HepG2 (cell line): ENCODE results near the gene AURKA. TPM values are rescaled to one million over a fixed set of nuclear protein-coding genes. Genes with fewer than 3 reads are reported as not detected.
A peak's percentile ranks its signal among the peaks of the same experiment; 100 is the strongest.

Experiments
- ATAC-seq: fragments of 200-7000 bp; cut with Tn5 transposase; 3 replicates; pipeline ENCODE4 v1.9.1; 2020; ENCODE audit warnings: mild to moderate bottlenecking, moderate library complexity
- BruUV-seq: library from RNA; stranded (reverse); fragments of 400-500 nt; replicated peaks from 2 replicates; lab custom pipeline; 2021; lab: Mats Ljungman, UMichigan
- CTCF ChIA-PET: fragments of 300-600 bp; formaldehyde crosslinking; extraction: SDS; loops from one replicate; lab custom pipeline; 2021; ENCODE audit warnings: low total read pairs, inconsistent platforms, low intra/inter-chr PET ratio; lab: Yijun Ruan, JAX
- POLR2A ChIA-PET: fragments of 350-600 bp; sonication (Branson Sonifier 250); formaldehyde crosslinking; loops from one replicate; lab custom pipeline; 2020; ENCODE audit warnings: antibody characterized with exemption, inconsistent platforms; lab: Yijun Ruan, JAX
- DNase-seq: peaks from one replicate; pipeline ENCODE4 v3.0.0-alpha.2; 2015; ENCODE audit warnings: low spot score
- FAIRE-seq: peaks from 3 replicates; lab custom pipeline; 2011; peaks lifted over from hg19 to GRCh38; lab: Jason Lieb, UNC
- H2AFZ ChIP-seq: one replicate; pipeline ENCODE4 v1.6.1; 2011; ENCODE audit warnings: low read length, inconsistent platforms
- H3K27ac ChIP-seq: fragments of 300-600 bp; 3 replicates; pipeline ENCODE4 v1.8.0; 2011; ENCODE audit warnings: mixed run types, mild to moderate bottlenecking, mixed read lengths, low read length, inconsistent platforms; ENCODE audit not compliant: insufficient read depth; ENCODE audit errors: extremely low read length
- H3K27me3 ChIP-seq, 2 experiments: fragments of 200-600 bp in 1 of 2; 2 replicates in 1 of 2; 3 replicates in 1 of 2; pipeline versions ENCODE4 v1.6.0 to v1.8.0; 2011; ENCODE audit warnings: low read length in 2 of 2, mild to moderate bottlenecking in 2 of 2, moderate library complexity in 2 of 2, inconsistent platforms in 1 of 2; ENCODE audit not compliant: insufficient read depth in 2 of 2, control insufficient read depth in 1 of 2
- H3K36me3 ChIP-seq, 2 experiments: fragments of 200-600 bp in 1 of 2; replicated peaks in 1 of 2; 2 replicates in 1 of 2; 3 replicates in 1 of 2; pipeline versions ENCODE4 v1.5.1 to v1.8.0; 2011; ENCODE audit warnings: low read length in 2 of 2, inconsistent platforms in 1 of 2; ENCODE audit not compliant: insufficient read depth in 2 of 2, control insufficient read depth in 1 of 2
- H3K4me1 ChIP-seq: 2 replicates; pipeline ENCODE4 v1.5.1; 2012; ENCODE audit warnings: low read length, inconsistent platforms; ENCODE audit not compliant: insufficient read depth
- H3K4me2 ChIP-seq: 2 replicates; pipeline ENCODE4 v1.6.0; 2011; ENCODE audit warnings: low read depth, low read length, inconsistent platforms
- H3K4me3 ChIP-seq, 3 experiments: fragments of 200-600 bp in 1 of 3; sonication (generic), shearing (Covaris generic) in 1 of 3; replicated peaks in 1 of 3; 2 replicates each; pipeline ENCODE4 v1.5.1; 2011 to 2016; ENCODE audit warnings: low read length in 3 of 3, inconsistent platforms in 2 of 3, low read depth in 2 of 3, mild to moderate bottlenecking in 2 of 3, control low read depth in 1 of 3, mixed read lengths in 1 of 3; ENCODE audit not compliant: insufficient read depth in 1 of 3
- H3K79me2 ChIP-seq: one replicate; pipeline ENCODE4 v1.6.1; 2011; ENCODE audit warnings: low read length, inconsistent platforms; ENCODE audit not compliant: insufficient read depth
- H3K9ac ChIP-seq: 2 replicates; pipeline ENCODE4 v1.6.0; 2011; ENCODE audit warnings: mild to moderate bottlenecking, low read depth, low read length, inconsistent platforms; ENCODE audit not compliant: insufficient read depth
- H3K9me3 ChIP-seq: 2 replicates; pipeline ENCODE4 v1.5.1; 2012; ENCODE audit warnings: mild to moderate bottlenecking, low read length
- H4K20me1 ChIP-seq: 2 replicates; pipeline ENCODE4 v1.6.0; 2011; ENCODE audit warnings: inconsistent platforms, mild to moderate bottlenecking, low read length, moderate library complexity; ENCODE audit not compliant: insufficient read depth
- ARNT2 ChIP-seq: sonication (generic); formaldehyde crosslinking; IDR thresholded peaks from 2 replicates; pipeline ENCODE4 v1.8.0; 2022; ENCODE audit warnings: mild to moderate bottlenecking, low read depth, missing genetic modification reagents, moderate library complexity
- CREM ChIP-seq, 2 experiments: sonication (generic) in 1 of 2; formaldehyde crosslinking in 1 of 2; IDR thresholded peaks; 2 replicates each; pipeline versions ENCODE4 v1.4.0 to v1.6.1; 2016 to 2020; ENCODE audit warnings: antibody characterized with exemption in 1 of 2, mild to moderate bottlenecking in 1 of 2, missing genetic modification reagents in 1 of 2
- FOXA1 ChIP-seq, 2 experiments: fragments of 450-650 bp in 1 of 2; sonication (generic) in 1 of 2; formaldehyde crosslinking in 1 of 2; IDR thresholded peaks; 2 replicates each; pipeline versions ENCODE4 v1.4.0 to v1.6.1; 2016 to 2020; ENCODE audit warnings: missing genetic modification reagents in 1 of 2
- HOXA5 ChIP-seq: sonication (generic); formaldehyde crosslinking; IDR thresholded peaks from 2 replicates; pipeline ENCODE4 v1.4.0; 2020; ENCODE audit warnings: missing genetic modification reagents
- NFE2L2 ChIP-seq: fragments of 150-350 bp; IDR thresholded peaks from 2 replicates; pipeline ENCODE4 v1.6.1; 2014; ENCODE audit warnings: low read length
- NR2F2 ChIP-seq: IDR thresholded peaks from 2 replicates; pipeline ENCODE4 v1.6.1; 2012; ENCODE audit warnings: low read depth, inconsistent platforms, borderline replicate concordance
- SATB2 ChIP-seq: sonication (generic); formaldehyde crosslinking; IDR thresholded peaks from 2 replicates; pipeline ENCODE4 v1.5.0; 2020; ENCODE audit warnings: missing genetic modification reagents
- XBP1 ChIP-seq: sonication (generic); formaldehyde crosslinking; IDR thresholded peaks from 2 replicates; pipeline ENCODE4 v1.5.0; 2020; ENCODE audit warnings: missing genetic modification reagents
- YEATS2 ChIP-seq: sonication (generic); formaldehyde crosslinking; IDR thresholded peaks from 2 replicates; pipeline ENCODE4 v1.4.0; 2020; ENCODE audit warnings: missing genetic modification reagents, borderline replicate concordance
- ZNF256 ChIP-seq: sonication (generic); formaldehyde crosslinking; conservative IDR thresholded peaks from 2 replicates; pipeline ENCODE4 v1.4.0; 2020; ENCODE audit warnings: missing genetic modification reagents
- ZNF629 ChIP-seq: sonication (generic); formaldehyde crosslinking; conservative IDR thresholded peaks from 2 replicates; pipeline ENCODE4 v1.5.0; 2020; ENCODE audit warnings: missing genetic modification reagents
- ZNF75D ChIP-seq: sonication (generic); formaldehyde crosslinking; IDR thresholded peaks from 2 replicates; pipeline ENCODE4 v1.8.1; 2023; ENCODE audit warnings: missing genetic modification reagents, mild to moderate bottlenecking, borderline replicate concordance
- ZNF883 ChIP-seq: sonication (generic); formaldehyde crosslinking; IDR thresholded peaks from 2 replicates; pipeline ENCODE4 v1.5.1; 2020; ENCODE audit warnings: mild to moderate bottlenecking, missing genetic modification reagents; ENCODE audit errors: not compliant biosample characterization
- WGBS: methylation state at CpG from one replicate; pipeline ENCODE4 v1.1.6; 2017; ENCODE audit warnings: low lambda C conversion rate; 5-methylcytosine and 5-hydroxymethylcytosine counted together
- in situ Hi-C: cut with HindIII; loops from 2 replicates; pipeline ENCODE4 v1.10.0; 2017; ENCODE audit warnings: low pct_unique_long_range_greater_than_20kb; ENCODE audit not compliant: extremely low pct_ligation_motif_present
- intact Hi-C: fragments of 100-400 bp; cut with micrococcal nuclease; formaldehyde crosslinking; loops from one replicate; pipeline ENCODE4 v1.10.0; 2022; ENCODE audit not compliant: unreplicated experiment
- polyA plus RNA-seq, 8 experiments: library from polyadenylated mRNA; depleted of rRNA in 3 of 8; stranded (reverse) in 7 of 8; unstranded in 1 of 8; fragments of >200 nt; fragmentation: Illumina TruSeq in 4 of 8; extraction: Trizol in 4 of 8; gene quantifications; 2 replicates each; pipeline versions ENCODE4 v1.2.1 to v1.2.3, GENCODE V29; 2011 to 2016; ENCODE audit warnings: low read depth in 4 of 8, missing spikeins in 1 of 8, mixed read lengths in 1 of 8; ENCODE audit not compliant: insufficient read depth in 1 of 8
- total RNA-seq, 5 experiments: library from RNA; depleted of rRNA; stranded (reverse); fragments of >200 nt; fragmentation: Illumina TruSeq; extraction: Trizol; gene quantifications; 2 replicates each; pipeline ENCODE4 v1.2.3, GENCODE V29; 2016; ENCODE audit warnings: low read depth in 1 of 5
- TF ChIP-seq, protein P1 (sequence below): sonication (generic); formaldehyde crosslinking; IDR thresholded peaks from 2 replicates; pipeline ENCODE4 v1.8.0; 2022; ENCODE audit warnings: missing genetic modification reagents, mild to moderate bottlenecking, inconsistent platforms, borderline replicate concordance
- TF ChIP-seq, protein P2 (sequence below): IDR thresholded peaks from 2 replicates; pipeline ENCODE4 v1.6.1; 2018; ENCODE audit warnings: missing genetic modification reagents, mild to moderate bottlenecking, missing compliant biosample characterization
- TF ChIP-seq, protein P3 (sequence below): sonication (generic); formaldehyde crosslinking; IDR thresholded peaks from 2 replicates; pipeline ENCODE4 v1.5.0; 2020; ENCODE audit warnings: missing genetic modification reagents, mild to moderate bottlenecking, borderline replicate concordance

Gene AURKA
- total and polyA plus RNA-seq, 2 of the 13 experiments (the other 11 are each of a cell fraction or from before 2014, with no cell fraction given), result 96.4 to 224 TPM

DNA sequence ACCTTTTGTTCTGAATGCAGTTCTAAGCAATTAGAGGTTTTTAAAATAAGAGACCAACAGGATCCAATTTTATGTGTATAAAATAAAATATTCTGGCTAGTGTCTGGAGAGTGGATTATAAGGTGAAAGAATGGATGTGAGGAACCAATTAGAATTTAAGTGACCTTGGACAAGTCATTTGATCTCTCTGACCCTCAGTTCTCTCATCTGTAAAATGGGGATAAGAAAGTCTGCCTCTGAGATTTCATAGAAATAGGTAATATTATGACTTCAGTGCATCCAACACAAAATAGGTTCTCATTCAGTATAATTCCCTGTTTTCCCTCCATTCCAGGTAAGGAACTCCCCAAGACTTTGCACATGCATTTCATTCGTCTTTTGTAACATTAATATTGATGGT is 38.9 kb upstream of the AURKA start:
- no peaks in the 10 kb centered on the region for H4K20me1 ChIP-seq
- ATAC-seq (no peak), FAIRE-seq (no peak), DNase-seq (no peak)
- intact Hi-C loops, result no loop called here
- no peak overlapping the region for H3K9ac ChIP-seq
- H2AFZ ChIP-seq, result no peak overlapping the region
- no peaks in the 10 kb centered on the region for H3K27me3 ChIP-seq
- H3K27ac ChIP-seq, result no peak overlapping the region
- WGBS, result 26% methylated on average over 1 of the region's 1 CpG
- TF ChIP-seq ZNF883 (CRISPR knock-in tag) (no peak), ZNF629 (CRISPR knock-in tag) (peak; percentile 68)
- no peak overlapping the region for H3K4me2 ChIP-seq
- BruUV-seq, result no TSS peak
- POLR2A ChIA-PET, result no interaction called here
- H3K36me3 ChIP-seq, result no peaks in the 10 kb centered on the region
- H3K9me3 ChIP-seq, result no peaks in the 10 kb centered on the region
- in situ Hi-C loops, result no loop called here
- CTCF ChIA-PET, result no interaction called here
- H3K4me3 ChIP-seq, result no peak overlapping the region
- H3K79me2 ChIP-seq, result no peaks in the 10 kb centered on the region
- no peaks in the 10 kb centered on the region for H3K4me1 ChIP-seq

DNA sequence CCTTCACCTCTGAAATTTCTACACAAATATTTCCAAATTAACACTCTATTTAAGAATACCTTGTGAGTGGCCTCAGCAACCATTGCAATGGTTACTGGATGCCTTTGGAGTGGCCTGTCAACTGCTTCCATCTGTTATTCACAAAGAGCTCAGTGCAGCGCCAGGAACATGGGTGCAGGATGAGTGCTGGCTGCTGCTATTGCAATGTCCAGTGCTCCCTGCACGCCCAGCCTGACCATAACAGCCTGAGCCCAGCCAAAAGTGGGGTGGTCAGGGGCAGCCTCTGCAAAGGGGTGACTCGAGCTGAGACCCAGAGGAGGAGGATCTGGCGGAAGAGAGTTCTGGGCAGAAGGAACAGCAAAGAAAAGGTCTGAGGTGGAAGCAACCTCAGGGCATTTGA is 38.4 kb upstream of the AURKA start:
- DNase-seq (no peak), ATAC-seq (no peak), FAIRE-seq (no peak)
- Histone ChIP-seq H3K4me1 (no peaks in the 10 kb centered on the region), H2AFZ (no peak overlapping the region), H3K4me3 (no peak overlapping the region), H3K79me2 (no peaks in the 10 kb centered on the region), H3K9ac (no peak overlapping the region), H3K36me3 (no peaks in the 10 kb centered on the region), H3K4me2 (no peak overlapping the region), H3K27ac (no peak overlapping the region), H3K27me3 (no peaks in the 10 kb centered on the region), H3K9me3 (no peaks in the 10 kb centered on the region), H4K20me1 (no peaks in the 10 kb centered on the region)
- intact Hi-C loops (no loop called here), in situ Hi-C loops (no loop called here)
- BruUV-seq, result no TSS peak
- whole genome bisulfite sequencing, result 39% methylated on average over 4 of the region's 4 CpGs
- ChIA-PET POLR2A (no interaction called here), CTCF (no interaction called here)
- TF ChIP-seq SATB2 (CRISPR knock-in tag) (no peak), NR2F2 (no peak), ARNT2 (CRISPR knock-in tag) (no peak), HOXA5 (CRISPR knock-in tag) (no peak), FOXA1 (IDR thresholded peaks at IDR 0.05) (no peak), FOXA1 (CRISPR knock-in tag; IDR thresholded peaks at IDR 0.05) (no peak), CREM (IDR thresholded peaks at IDR 0.05) (no peak), CREM (CRISPR knock-in tag; IDR thresholded peaks at IDR 0.05) (no peak), ZNF75D (CRISPR knock-in tag) (no peak), NFE2L2 (no peak), XBP1 (no peak), ZNF256 (CRISPR knock-in tag) (no peak), YEATS2 (CRISPR knock-in tag) (no peak)
- TF ChIP-seq, protein P1, sequence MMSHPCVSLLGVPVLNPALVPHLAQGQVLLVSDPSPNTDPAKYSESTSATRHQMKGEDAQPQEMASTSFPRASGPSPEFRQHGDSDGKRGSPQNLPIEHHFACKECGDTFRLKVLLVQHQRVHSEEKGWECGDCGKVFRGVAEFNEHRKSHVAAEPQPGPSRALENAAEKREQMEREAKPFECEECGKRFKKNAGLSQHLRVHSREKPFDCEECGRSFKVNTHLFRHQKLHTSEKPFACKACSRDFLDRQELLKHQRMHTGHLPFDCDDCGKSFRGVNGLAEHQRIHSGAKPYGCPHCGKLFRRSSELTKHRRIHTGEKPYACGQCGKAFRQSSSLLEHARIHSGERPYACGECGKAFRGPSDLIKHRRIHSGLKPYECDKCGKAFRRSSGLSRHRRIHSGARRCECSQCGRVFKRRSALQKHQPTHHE, result no peak
- TF ChIP-seq, protein P2, sequence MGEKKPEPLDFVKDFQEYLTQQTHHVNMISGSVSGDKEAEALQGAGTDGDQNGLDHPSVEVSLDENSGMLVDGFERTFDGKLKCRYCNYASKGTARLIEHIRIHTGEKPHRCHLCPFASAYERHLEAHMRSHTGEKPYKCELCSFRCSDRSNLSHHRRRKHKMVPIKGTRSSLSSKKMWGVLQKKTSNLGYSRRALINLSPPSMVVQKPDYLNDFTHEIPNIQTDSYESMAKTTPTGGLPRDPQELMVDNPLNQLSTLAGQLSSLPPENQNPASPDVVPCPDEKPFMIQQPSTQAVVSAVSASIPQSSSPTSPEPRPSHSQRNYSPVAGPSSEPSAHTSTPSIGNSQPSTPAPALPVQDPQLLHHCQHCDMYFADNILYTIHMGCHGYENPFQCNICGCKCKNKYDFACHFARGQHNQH, result no peak
- TF ChIP-seq, protein P3, sequence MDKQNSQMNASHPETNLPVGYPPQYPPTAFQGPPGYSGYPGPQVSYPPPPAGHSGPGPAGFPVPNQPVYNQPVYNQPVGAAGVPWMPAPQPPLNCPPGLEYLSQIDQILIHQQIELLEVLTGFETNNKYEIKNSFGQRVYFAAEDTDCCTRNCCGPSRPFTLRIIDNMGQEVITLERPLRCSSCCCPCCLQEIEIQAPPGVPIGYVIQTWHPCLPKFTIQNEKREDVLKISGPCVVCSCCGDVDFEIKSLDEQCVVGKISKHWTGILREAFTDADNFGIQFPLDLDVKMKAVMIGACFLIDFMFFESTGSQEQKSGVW, result no peak
